ENCODE data around the gene GBGT1.

Gene GBGT1

GRCh38 chr9:133122935-133123611, 40.6 kb downstream of the GBGT1 start:
- no peak for DNase-seq

DNA sequence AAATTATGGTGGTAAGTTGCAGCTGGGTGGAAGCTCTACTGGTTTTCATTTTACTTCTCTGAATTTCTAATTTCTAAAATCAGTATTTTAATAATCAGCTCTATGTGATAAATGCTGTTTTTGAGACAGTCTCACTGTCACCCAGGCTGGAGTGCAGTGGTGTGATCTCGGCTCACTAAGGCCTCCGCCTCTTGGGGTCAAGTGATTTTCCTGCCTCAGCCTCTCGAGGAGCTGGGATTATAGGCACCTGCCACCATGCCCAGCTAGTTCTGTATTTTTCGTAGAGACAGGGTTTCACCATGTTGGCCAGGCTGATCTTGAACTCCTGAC, 41.1 kb downstream of the GBGT1 start:
- no peak for DNase-seq

GRCh38 chr9:133121915-133122550, 41.7 kb downstream of the GBGT1 start:
- DNase-seq: no peak

DNA sequence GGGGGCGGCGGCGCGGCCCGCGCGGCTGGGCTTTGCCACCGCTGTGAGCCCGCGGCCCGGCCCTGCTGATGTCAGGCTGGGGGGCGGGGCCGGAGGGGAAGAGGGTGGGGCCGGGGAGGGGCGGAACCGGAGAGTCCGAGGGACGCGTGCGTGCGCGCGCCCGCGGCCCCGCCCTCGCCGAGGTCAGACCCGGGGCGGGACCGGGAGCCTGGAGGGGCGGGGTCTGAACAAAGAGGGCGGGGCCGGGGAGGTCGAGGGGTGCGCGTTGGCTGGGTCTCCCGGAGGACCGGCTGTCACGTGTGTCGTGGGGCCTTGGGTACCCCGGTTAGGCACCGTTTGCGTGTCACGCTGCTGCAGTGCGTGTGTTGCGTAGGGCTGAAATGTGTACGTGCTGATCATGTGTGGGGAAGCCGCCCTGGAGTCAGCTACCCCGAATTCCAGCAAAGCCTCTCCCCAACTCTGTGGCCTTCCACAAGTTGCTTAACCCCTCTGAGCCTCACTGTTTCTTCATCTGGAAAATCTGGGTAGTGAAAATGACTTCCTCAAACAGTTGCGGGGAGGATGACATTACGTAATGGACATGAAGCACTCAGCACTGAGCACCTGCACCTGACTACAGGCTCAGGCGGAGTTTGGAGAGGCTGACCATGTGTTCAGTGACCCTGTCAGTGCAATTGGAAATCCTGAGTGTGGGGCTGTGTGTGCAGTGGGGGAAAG, 42.4 kb downstream of the GBGT1 start, which contains the start of gene RALGDS:
TSS of gene RALGDS (minus strand) at position 43 of the 717 bp plus-strand sequence. CDS start 86 bp downstream, outside the sequence.
- peak; percentile 77 to 82 for DNase-seq

- DNase-seq: no peak
Measured at GRCh38 chr9:133120501-133121197, 43.1 kb downstream of the GBGT1 start.

DNA sequence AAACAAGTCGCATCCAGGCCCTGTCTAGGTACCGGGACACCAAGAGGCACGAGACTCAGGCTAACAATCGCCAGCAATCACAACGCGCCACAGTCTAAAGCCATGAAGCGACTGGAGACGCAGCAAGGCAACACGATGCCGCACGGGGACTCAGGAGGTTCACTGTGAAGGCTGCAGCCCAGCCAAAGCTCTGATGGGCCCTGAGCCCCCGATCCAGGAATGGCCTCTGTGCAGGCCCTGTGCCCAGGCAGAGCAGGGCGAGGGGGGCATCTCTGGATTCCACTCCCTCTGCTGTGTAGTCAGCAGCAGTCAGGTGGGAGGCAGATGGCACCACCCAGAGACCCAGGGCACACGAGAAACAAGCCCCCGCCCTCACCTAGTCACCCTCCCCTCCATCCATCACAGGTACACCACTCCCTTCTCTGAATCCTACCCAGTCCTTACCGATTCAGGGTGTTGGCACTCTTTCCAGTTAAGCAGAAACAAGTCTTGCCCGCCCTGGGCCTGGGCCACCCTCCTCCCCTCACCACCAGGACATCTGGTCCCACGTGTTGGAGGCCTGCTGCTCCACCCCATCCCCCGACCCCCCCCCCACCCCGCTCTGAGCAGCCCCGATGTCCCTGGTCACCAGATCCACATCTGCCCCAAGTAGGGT, 43.7 kb downstream of the GBGT1 start:
- no peak for DNase-seq

- DNase-seq: no peak
Measured at GRCh38 chr9:133119103-133119845, 44.4 kb downstream of the GBGT1 start.

DNA sequence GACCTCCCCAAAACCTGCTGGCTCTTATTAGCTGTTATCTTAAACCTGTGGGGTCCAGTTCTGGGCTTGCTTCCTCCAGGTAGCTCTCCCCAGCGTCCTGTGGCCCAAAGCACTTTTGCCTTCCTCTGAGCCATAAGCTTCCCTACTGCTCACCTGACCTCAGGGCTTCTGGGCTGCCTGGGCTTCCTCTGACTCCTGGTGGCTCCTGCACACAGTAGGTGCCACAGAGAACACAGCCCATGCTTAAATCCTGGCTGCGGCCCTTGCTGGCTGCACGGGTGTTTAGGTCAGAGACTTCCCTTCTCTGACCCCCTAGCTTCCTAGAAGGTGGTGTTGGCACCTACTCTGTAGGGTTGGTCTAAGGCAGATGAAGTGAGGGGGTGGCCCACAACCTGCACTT, 45.1 kb downstream of the GBGT1 start:
- no peak for DNase-seq

DNA sequence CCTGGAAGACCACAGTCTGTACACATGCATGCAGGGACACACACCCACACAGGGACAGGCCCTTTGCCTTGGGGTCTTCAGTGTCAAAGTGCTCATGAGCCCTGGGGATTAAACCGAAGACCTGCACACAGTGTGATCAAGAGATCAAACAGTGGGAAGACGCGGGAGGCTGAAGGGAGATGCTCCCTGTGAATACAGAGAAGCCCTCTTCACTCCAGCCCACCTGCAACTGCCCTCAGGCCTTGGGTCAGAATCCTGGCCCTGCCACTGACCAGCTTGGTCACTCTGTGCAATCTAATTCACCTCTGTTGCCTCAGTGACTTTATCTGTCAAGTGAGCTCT, 45.6 kb downstream of the GBGT1 start:
- DNase-seq: no peak

DNA sequence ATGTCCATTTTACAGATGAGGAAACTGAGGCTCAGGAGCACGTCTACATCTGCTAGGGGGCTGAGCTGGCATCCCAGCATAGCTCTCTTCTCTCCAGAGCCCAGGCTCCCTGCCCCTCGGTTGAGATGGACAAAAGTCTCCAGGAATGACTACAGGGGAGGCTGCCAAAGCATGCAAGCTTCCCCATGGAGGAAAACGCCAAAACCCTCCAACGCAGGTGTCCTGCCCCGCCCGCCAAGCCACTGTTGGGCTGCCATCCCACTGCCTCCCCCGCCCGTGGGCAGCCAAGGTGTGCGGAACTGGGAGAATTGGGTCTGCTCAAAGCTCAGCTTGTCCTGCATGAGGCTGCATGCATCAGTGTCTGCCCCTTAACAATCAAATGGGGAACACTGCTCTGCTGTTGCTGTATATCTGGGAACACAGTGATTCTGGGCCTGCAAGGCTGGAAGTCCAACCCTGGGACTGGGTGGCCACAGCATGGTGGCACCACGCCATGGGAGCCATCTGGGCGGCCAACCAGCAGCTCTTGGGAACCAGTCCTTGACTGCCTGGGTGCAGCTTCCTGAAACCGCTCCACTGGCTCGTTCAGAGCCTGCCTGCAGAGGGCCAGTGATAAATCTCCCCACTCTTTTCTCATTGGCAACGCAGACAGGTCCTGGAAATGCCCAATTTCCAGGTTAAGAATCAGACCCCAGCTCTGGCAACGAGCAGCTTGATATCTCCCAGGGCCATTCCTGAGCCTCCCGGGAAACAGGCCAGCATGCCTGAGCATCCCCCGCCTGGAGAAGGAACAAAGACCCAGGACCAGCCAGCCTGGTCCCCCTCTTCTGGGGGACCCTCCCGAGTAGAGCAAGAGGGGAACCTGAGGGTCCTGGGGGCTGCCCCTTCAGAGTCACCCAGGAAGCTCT, 46.2 kb downstream of the GBGT1 start:
- DNase-seq: no peak

DNA sequence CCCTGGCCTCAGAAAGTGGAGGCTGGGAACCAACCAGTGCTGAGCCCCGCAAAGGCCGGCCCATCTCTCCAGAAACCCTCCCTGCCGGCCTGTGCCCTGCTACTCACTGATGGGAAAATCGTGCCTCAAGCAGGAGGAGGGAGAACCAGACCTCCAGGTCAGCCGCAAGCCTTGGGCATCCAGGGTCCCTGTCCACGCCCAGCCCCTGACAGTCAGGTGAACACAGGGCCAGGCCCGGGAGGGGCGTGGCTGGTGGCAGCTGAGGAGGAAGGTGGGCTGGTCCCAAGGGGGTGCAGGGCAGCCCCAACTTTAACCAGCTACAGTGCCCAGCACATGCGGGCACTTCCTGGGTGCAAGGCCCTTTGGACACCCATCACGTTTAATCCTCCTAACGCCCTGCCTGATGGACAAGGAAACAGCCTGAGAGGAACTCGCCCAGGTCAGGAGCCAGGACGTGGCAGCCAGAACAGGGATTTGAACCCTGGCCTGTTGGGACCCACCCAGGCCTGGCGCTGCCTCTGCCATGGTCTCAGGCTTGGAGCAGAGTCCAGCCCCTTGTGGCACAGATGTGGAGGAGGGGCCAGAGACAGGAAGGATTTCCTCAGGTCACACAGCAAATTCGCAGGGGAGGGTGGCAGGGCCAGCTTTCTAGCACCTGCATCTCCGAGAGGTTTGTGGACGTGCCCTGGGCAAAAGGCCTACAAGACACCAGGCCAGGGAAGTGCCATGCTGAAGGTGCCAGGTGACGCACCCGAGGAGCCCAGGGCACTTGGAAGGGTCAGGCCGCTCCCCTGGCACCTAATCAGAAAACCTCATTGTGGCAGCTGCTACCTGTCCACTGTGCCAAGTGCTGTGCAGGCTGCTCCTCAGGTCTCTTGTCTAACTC, 47.1 kb downstream of the GBGT1 start:
- no peak for DNase-seq

DNA sequence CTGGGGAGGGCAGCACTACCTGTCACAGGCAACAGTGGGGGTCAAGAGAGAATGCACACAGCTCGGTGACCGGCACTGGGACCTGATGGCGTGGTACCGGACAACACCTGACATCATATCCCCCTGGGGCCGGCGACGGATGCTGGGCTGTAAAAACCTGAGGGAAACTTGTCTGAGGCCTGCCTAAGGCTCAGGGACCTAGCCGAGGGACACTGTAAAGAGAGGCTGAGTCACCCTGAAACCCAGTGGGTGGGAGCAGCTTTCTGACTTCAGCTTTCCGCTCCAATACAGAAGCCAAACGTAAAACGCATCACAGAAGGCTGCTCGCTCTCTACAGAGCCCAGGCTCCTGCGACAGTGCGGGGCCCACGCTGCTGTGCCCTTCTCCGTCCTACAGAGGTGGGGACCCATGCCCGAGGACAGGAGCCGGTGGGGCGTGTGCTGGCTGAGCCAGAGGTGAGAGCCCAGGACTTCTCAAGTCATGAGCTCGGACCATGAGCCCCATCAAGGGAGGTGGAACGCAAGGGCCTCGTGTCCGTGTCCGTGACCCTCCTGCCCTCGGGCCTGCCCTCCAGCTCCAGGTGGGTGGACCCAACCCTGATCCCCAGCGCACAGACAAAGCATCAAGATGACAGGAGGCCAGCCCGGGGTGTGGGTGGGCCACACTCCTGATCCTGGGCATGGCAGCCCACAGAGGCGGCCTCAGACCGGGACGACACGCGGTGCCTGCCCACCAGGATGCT, 47.9 kb downstream of the GBGT1 start:
- no peak for DNase-seq

DNA sequence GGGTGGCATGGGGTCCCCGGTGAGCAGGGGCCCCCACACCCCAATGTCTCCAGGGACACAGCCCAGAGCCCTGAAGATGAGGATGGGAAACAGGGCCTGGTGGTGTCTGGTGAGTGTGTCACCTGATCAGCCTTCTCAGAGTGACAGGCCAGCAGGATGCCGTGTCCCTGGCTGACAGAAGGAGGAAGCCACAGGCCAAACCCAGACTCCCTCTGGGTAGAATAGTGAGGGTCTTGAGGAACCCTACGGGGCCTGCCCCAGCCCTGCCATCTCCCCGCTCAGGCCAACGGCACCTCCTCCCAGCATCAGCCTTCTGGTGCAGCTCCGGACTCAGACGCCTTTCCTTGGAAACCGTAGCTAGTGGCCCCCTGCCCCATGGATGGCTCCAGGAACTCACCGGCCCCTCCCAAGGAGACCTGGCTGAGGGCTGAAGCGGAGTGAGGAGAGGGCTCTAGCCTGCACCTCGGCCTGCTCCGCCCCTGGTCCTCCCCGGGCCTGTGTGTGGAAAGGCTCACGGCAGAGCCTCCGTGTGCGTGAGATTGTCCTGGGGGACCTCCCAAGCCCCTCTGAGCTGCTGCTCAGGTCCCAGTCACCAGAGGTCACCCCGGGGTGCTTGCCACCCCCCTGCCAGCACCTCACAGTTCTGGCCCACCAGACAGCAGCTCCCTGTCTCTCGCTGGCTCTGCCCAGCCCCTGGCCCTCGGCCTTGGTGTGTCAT, 48.7 kb downstream of the GBGT1 start:
- no peak for DNase-seq

DNA sequence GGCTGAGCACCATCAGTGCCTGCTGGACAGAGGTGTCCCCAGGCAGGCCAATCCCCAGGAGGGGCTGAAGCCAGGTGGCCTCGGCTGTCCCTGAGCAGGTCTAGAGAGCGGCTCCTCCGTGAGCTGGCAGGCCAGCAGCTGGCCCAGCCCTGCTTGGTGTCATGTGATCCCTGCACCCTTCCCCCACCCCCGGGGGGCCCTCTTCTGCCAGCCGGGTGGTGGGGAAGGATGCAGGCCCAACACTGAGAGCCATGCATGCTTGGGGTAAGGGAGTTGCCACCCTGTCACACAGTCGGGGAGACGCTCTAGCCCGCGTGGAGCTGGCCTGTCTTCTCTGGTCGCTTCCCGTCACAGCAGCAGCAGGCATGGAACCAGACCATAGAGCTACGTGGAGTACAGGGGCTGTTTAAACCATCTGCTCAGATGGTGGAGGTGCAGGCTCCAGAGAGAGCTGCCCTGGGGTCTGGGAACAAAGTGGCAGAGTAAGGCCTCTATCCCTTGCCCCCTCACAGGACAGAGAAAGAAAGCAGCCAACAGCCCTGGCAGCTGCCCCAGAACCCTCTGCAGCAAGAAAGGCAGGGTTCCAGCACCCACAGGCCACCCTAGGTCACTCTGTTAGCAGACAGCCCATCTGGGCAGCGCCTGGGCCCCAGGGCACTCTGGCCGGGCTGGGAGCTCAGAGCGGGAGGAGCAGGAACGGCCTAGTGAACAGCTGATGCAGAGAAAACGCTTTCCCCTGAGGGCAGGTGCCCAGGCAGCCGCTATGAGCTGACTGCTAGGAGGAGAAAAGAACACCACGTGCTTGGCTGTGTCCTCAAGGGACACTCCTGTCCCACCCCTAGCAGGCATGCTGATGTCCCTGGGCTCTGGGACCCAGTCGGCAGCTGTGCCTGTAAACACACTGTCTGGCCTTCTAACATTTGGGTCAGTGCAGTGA, 49.5 kb downstream of the GBGT1 start:
- peak in 1 of 2 experiments; percentile 31 for DNase-seq

DNA sequence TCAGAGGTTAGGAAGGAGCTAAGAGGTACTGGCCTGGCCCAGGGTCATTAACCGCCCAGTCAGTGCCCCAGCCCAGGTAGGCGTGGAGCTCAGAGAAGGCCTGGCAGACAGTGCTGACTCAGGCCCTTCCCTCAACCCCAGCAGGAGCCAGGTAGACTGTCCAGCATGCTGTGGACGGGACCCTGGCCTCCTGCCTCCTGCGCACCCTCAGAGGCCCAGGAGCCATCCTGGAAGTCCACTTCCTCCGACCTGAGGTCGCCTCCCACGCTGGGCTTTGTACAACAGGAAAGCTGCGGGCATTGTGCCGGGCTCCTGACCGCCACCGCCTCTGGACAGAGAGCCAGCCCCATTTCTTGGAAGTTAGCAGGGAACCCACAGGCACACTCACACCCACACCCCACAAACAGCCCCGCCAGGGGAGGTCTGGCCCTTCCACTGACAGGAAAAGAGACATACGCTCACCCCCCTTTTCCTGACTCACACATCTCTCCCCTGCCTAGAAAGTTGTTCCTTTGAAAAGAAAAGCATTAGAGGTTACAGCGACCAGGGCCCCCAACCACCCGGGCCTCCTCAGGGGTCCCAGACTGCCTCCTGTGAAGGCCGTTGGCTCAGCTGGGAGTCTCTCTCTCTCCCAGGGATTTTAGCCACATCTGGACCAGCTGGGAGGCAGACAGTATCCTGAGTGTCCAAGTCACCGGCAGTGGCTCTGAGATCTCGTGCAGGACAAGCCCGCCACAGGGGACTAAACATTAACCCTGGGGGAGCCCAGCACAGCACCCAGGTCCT, 50.4 kb downstream of the GBGT1 start:
- DNase-seq: no peak

- DNase-seq: no peak
Measured at GRCh38 chr9:133112663-133113026, 51.1 kb downstream of the GBGT1 start.
